ENCODE data around the gene EHMT1. TPM values are rescaled to one million over a fixed set of nuclear protein-coding genes. Genes with fewer than 3 reads are reported as not detected.
A peak's percentile ranks its signal among the peaks of the same experiment; 100 is the strongest.
"Not testable (repeated sequence)": the region's sequence is repeated elsewhere in the genome, so short reads cannot be mapped to it uniquely, and the experiment has no call there.

EHMT1 gene
- polyA plus RNA-seq, 2 donors: 26.6 to 42.3 TPM

- Histone ChIP-seq H3K36me3 (ENCODE audit: control insufficient read depth in 2 of 2, insufficient read depth in 2 of 2, low read length in 1 of 2) (no peaks in the 10 kb centered on the region), H3K4me3 (ENCODE audit: low read depth in 1 of 2, low read length in 2 of 2) (no peak overlapping the region), H3K27ac (ENCODE audit: low read depth in 2 of 2, low read length in 1 of 2) (no peak overlapping the region), H3K27me3 (ENCODE audit: control insufficient read depth in 1 of 2, insufficient read depth in 2 of 2, low read length in 2 of 2) (no peaks in the 10 kb centered on the region), H3K9me3 (ENCODE audit: control insufficient read depth in 2 of 2, insufficient read depth in 1 of 2, low read depth in 1 of 2, low read length in 1 of 2) (no peaks in the 10 kb centered on the region), H3K4me1 (ENCODE audit: control insufficient read depth in 2 of 2, insufficient read depth in 2 of 2, low read length in 1 of 2) (no peaks in the 10 kb centered on the region)
- WGBS, 2 donors: 87 to 88% methylated on average over 4 of the region's 4 CpGs
These were observed 7.7 kb downstream of the EHMT1 start for GRCh38 chr9:137626464-137626863.

GRCh38 chr9:137627406-137627805 is 8.6 kb downstream of the EHMT1 start:
- not testable (repeated sequence) for H3K36me3 ChIP-seq (ENCODE audit: control insufficient read depth in 2 of 2, insufficient read depth in 2 of 2, low read length in 1 of 2); H3K4me1 ChIP-seq (ENCODE audit: control insufficient read depth in 2 of 2, insufficient read depth in 2 of 2, low read length in 1 of 2); H3K4me3 ChIP-seq (ENCODE audit: low read depth in 1 of 2, low read length in 2 of 2); H3K27me3 ChIP-seq (ENCODE audit: control insufficient read depth in 1 of 2, insufficient read depth in 2 of 2, low read length in 2 of 2); H3K9me3 ChIP-seq (ENCODE audit: control insufficient read depth in 2 of 2, insufficient read depth in 1 of 2, low read depth in 1 of 2, low read length in 1 of 2); H3K27ac ChIP-seq (ENCODE audit: low read depth in 2 of 2, low read length in 1 of 2)
- 97 to 98% methylated on average over 14 of the region's 14 CpGs for WGBS, 2 donors

GRCh38 chr9:137630126-137630525 is 11.3 kb downstream of the EHMT1 start:
- Histone ChIP-seq H3K27ac (ENCODE audit: low read depth in 2 of 2, low read length in 1 of 2) (no peak overlapping the region), H3K4me1 (ENCODE audit: control insufficient read depth in 2 of 2, insufficient read depth in 2 of 2, low read length in 1 of 2) (peaks cover 0 to 4% of the 10 kb centered on the region in 2 donors), H3K27me3 (ENCODE audit: control insufficient read depth in 1 of 2, insufficient read depth in 2 of 2, low read length in 2 of 2) (no peaks in the 10 kb centered on the region), H3K4me3 (ENCODE audit: low read depth in 1 of 2, low read length in 2 of 2) (no peak overlapping the region), H3K36me3 (ENCODE audit: control insufficient read depth in 2 of 2, insufficient read depth in 2 of 2, low read length in 1 of 2) (no peaks in the 10 kb centered on the region), H3K9me3 (ENCODE audit: control insufficient read depth in 2 of 2, insufficient read depth in 1 of 2, low read depth in 1 of 2, low read length in 1 of 2) (no peaks in the 10 kb centered on the region)
- 46 to 58% methylated on average over 1 of the region's 1 CpG for WGBS, 2 donors

DNA sequence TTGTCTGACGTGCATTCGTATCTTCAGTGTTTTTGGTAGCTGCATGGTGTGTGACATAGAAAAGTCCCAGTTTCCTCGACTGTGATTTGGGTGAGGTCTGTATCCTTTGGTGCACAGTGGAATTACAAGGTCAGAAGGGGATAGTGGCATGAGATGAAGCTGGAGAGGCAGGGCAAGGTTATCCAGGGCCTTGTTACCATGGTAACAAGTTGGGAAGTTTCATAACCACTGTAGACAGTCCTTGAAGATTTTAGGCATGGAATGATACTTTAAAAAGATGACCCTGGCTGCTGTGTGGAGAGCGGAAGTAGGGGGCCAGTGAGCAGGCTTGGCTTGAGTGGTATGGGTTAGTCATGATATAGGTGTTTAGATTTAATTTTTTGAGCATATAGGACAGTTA is 11.9 kb downstream of the EHMT1 start:
- 63 to 79% methylated on average over 4 of the region's 4 CpGs for WGBS, 2 donors
- H3K4me3 ChIP-seq (ENCODE audit: low read depth in 1 of 2, low read length in 2 of 2): no peak overlapping the region
- no peak overlapping the region for H3K27ac ChIP-seq (ENCODE audit: low read depth in 2 of 2, low read length in 1 of 2)
- no peaks in the 10 kb centered on the region for H3K27me3 ChIP-seq (ENCODE audit: control insufficient read depth in 1 of 2, insufficient read depth in 2 of 2, low read length in 2 of 2)
- H3K36me3 ChIP-seq (ENCODE audit: control insufficient read depth in 2 of 2, insufficient read depth in 2 of 2, low read length in 1 of 2): no peaks in the 10 kb centered on the region
- H3K9me3 ChIP-seq (ENCODE audit: control insufficient read depth in 2 of 2, insufficient read depth in 1 of 2, low read depth in 1 of 2, low read length in 1 of 2): no peaks in the 10 kb centered on the region
- peaks cover 0 to 4% of the 10 kb centered on the region in 2 donors for H3K4me1 ChIP-seq (ENCODE audit: control insufficient read depth in 2 of 2, insufficient read depth in 2 of 2, low read length in 1 of 2)

GRCh38 chr9:137631345-137632229 is 12.8 kb downstream of the EHMT1 start:
- no peaks in the 10 kb centered on the region for H3K9me3 ChIP-seq (ENCODE audit: control insufficient read depth in 2 of 2, insufficient read depth in 1 of 2, low read depth in 1 of 2, low read length in 1 of 2)
- H3K27me3 ChIP-seq (ENCODE audit: control insufficient read depth in 1 of 2, insufficient read depth in 2 of 2, low read length in 2 of 2): no peaks in the 10 kb centered on the region
- H3K27ac ChIP-seq (ENCODE audit: low read depth in 2 of 2, low read length in 1 of 2): no peak overlapping the region
- no peaks in the 10 kb centered on the region for H3K36me3 ChIP-seq (ENCODE audit: control insufficient read depth in 2 of 2, insufficient read depth in 2 of 2, low read length in 1 of 2)
- peaks cover 0 to 4% of the 10 kb centered on the region in 2 donors for H3K4me1 ChIP-seq (ENCODE audit: control insufficient read depth in 2 of 2, insufficient read depth in 2 of 2, low read length in 1 of 2)
- H3K4me3 ChIP-seq (ENCODE audit: low read depth in 1 of 2, low read length in 2 of 2): no peak overlapping the region
- WGBS, 2 donors: 87 to 89% methylated on average over 16 of the region's 16 CpGs

- H3K27ac ChIP-seq (ENCODE audit: low read depth in 2 of 2, low read length in 1 of 2): peak overlapping the region in 1 of 2 donors; percentile 28
- H3K4me1 ChIP-seq (ENCODE audit: control insufficient read depth in 2 of 2, insufficient read depth in 2 of 2, low read length in 1 of 2): peaks cover 0 to 4% of the 10 kb centered on the region in 2 donors
- no peaks in the 10 kb centered on the region for H3K36me3 ChIP-seq (ENCODE audit: control insufficient read depth in 2 of 2, insufficient read depth in 2 of 2, low read length in 1 of 2)
- 73 to 77% methylated on average over 23 of the region's 23 CpGs for WGBS, 2 donors
- no peak overlapping the region for H3K4me3 ChIP-seq (ENCODE audit: low read depth in 1 of 2, low read length in 2 of 2)
- no peaks in the 10 kb centered on the region for H3K27me3 ChIP-seq (ENCODE audit: control insufficient read depth in 1 of 2, insufficient read depth in 2 of 2, low read length in 2 of 2)
- H3K9me3 ChIP-seq (ENCODE audit: control insufficient read depth in 2 of 2, insufficient read depth in 1 of 2, low read depth in 1 of 2, low read length in 1 of 2): no peaks in the 10 kb centered on the region
These were observed 13.7 kb downstream of the EHMT1 start for GRCh38 chr9:137632230-137633161.

- H3K27me3 ChIP-seq (ENCODE audit: control insufficient read depth in 1 of 2, insufficient read depth in 2 of 2, low read length in 2 of 2): no peaks in the 10 kb centered on the region
- no peak overlapping the region for H3K4me3 ChIP-seq (ENCODE audit: low read depth in 1 of 2, low read length in 2 of 2)
- H3K4me1 ChIP-seq (ENCODE audit: control insufficient read depth in 2 of 2, insufficient read depth in 2 of 2, low read length in 1 of 2): peaks cover 0 to 4% of the 10 kb centered on the region in 2 donors
- no peak overlapping the region for H3K27ac ChIP-seq (ENCODE audit: low read depth in 2 of 2, low read length in 1 of 2)
- H3K36me3 ChIP-seq (ENCODE audit: control insufficient read depth in 2 of 2, insufficient read depth in 2 of 2, low read length in 1 of 2): no peaks in the 10 kb centered on the region
- H3K9me3 ChIP-seq (ENCODE audit: control insufficient read depth in 2 of 2, insufficient read depth in 1 of 2, low read depth in 1 of 2, low read length in 1 of 2): no peaks in the 10 kb centered on the region
- WGBS, 2 donors: 83 to 88% methylated on average over 5 of the region's 5 CpGs
These were observed 15.2 kb downstream of the EHMT1 start for GRCh38 chr9:137634016-137634415.

DNA sequence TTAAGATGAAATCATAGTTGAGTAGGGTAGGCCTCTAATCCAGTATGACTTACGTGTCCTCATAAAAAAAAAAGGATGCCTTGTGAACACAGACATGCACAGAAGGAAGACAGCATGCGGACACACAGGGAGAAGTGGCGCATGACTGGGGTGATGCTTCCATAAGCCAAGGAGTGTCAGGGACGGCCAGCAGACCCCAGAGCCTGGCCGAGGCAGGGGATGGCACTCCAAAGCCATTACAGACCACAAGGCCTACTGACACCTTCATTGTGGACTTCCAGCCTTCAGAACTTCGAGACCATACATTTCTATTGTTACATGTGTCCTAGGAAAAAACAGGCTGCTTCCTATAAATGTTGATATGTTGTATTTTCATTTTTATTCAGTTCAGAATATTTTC is 19.9 kb downstream of the EHMT1 start:
- WGBS, 2 donors: 87 to 92% methylated on average over 6 of the region's 6 CpGs
- Histone ChIP-seq H3K4me1 (ENCODE audit: control insufficient read depth in 2 of 2, insufficient read depth in 2 of 2, low read length in 1 of 2) (no peaks in the 10 kb centered on the region), H3K27ac (ENCODE audit: low read depth in 2 of 2, low read length in 1 of 2) (no peak overlapping the region), H3K36me3 (ENCODE audit: control insufficient read depth in 2 of 2, insufficient read depth in 2 of 2, low read length in 1 of 2) (no peaks in the 10 kb centered on the region), H3K27me3 (ENCODE audit: control insufficient read depth in 1 of 2, insufficient read depth in 2 of 2, low read length in 2 of 2) (no peaks in the 10 kb centered on the region), H3K9me3 (ENCODE audit: control insufficient read depth in 2 of 2, insufficient read depth in 1 of 2, low read depth in 1 of 2, low read length in 1 of 2) (no peaks in the 10 kb centered on the region), H3K4me3 (ENCODE audit: low read depth in 1 of 2, low read length in 2 of 2) (no peak overlapping the region)

DNA sequence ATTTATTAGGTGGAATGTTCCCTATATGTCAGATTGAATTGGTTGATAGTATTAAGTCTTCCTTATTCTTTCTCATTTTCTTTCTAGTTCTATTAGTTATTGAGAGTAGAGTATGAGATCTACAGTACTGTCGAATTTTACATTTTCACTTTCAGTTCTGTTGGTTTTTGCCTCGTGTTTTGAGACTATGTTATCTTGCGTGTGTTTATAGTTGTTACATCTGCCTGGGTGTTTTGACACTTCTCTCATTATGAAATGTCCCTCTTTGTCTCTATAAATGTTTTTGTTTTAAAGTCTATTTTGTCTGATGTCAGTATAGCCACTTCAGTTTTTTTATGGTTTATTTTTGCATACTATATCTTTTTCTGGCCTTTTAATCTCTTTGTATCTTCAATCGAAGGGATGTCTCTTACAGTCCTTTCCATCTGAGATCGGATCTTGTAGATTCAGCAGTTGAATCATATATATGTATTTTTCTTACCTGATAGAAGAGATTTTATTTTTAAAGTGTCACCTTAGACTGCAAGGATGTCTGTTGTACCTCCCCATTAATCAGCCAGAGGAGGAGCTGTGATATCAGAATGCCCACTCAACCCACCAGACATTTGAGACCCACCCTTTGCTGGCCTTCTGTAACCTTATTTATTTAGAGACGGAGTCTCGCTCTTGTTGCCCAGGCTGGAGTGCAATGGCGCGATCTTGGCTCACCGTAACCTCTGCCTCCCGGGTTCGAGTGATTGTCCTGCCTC is 20.7 kb downstream of the EHMT1 start:
- H3K36me3 ChIP-seq (ENCODE audit: control insufficient read depth in 2 of 2, insufficient read depth in 2 of 2, low read length in 1 of 2): peaks cover 0 to 3% of the 10 kb centered on the region in 2 donors
- H3K27me3 ChIP-seq (ENCODE audit: control insufficient read depth in 1 of 2, insufficient read depth in 2 of 2, low read length in 2 of 2): no peaks in the 10 kb centered on the region
- H3K4me1 ChIP-seq (ENCODE audit: control insufficient read depth in 2 of 2, insufficient read depth in 2 of 2, low read length in 1 of 2): no peaks in the 10 kb centered on the region
- H3K9me3 ChIP-seq (ENCODE audit: control insufficient read depth in 2 of 2, insufficient read depth in 1 of 2, low read depth in 1 of 2, low read length in 1 of 2): no peaks in the 10 kb centered on the region
- no peak overlapping the region for H3K4me3 ChIP-seq (ENCODE audit: low read depth in 1 of 2, low read length in 2 of 2)
- no peak overlapping the region for H3K27ac ChIP-seq (ENCODE audit: low read depth in 2 of 2, low read length in 1 of 2)
- WGBS, 2 donors: 70 to 72% methylated on average over 12 of the region's 12 CpGs

All from esophagus (tissue), 2 donors.